ENCODE results near the gene TRIP10. TPM values are rescaled to one million over a fixed set of nuclear protein-coding genes. Genes with fewer than 3 reads are reported as not detected.

TRIP10 gene
- total and polyA plus RNA-seq, 2 of the 13 experiments (the other 11 are each of a cell fraction or from before 2014, with no cell fraction given), result 32.5 to 33.2 TPM

GRCh38 chr19:6718741-6719539, 20.5 kb upstream of the TRIP10 start (continued):
- TF ChIP-seq ZNF782 (CRISPR knock-in tag; IDR thresholded peaks at IDR 0.05; ENCODE audit: borderline replicate concordance) (no peak), KDM4B (CRISPR knock-in tag; IDR thresholded peaks at IDR 0.05) (peak; percentile 42; the same call in 1 of the 2 replicates), SP2 (CRISPR knock-in tag; IDR thresholded peaks at IDR 0.05) (no peak; the same call in 1 of the 2 replicates), HIC2 (CRISPR knock-in tag; IDR thresholded peaks at IDR 0.05; ENCODE audit: low read depth) (peak; percentile 49; the same call in 1 of the 2 replicates), RFXAP (CRISPR knock-in tag; IDR thresholded peaks at IDR 0.05; ENCODE audit: borderline replicate concordance) (no peak; the same call in 1 of the 2 replicates), ZIK1 (CRISPR knock-in tag; IDR thresholded peaks at IDR 0.05; ENCODE audit: borderline replicate concordance, low read depth) (no peak), ZNF367 (CRISPR knock-in tag; IDR thresholded peaks at IDR 0.05; ENCODE audit: borderline replicate concordance) (no peak), ZNF777 (CRISPR knock-in tag; IDR thresholded peaks at IDR 0.05) (no peak), ZNF776 (CRISPR knock-in tag; IDR thresholded peaks at IDR 0.05) (no peak), ZBTB44 (CRISPR knock-in tag; IDR thresholded peaks at IDR 0.05) (no peak), ARID5B (CRISPR knock-in tag; IDR thresholded peaks at IDR 0.05) (no peak), NRL (CRISPR knock-in tag; IDR thresholded peaks at IDR 0.05; ENCODE audit: borderline replicate concordance) (peak; percentile 68; the same call in 1 of the 2 replicates), E2F2 (CRISPR knock-in tag; IDR thresholded peaks at IDR 0.05; ENCODE audit: borderline replicate concordance) (no peak; the same call in 1 of the 2 replicates), TEAD2 (CRISPR knock-in tag; IDR thresholded peaks at IDR 0.05) (no peak), ZNF33A (CRISPR knock-in tag; IDR thresholded peaks at IDR 0.05; ENCODE audit: borderline replicate concordance) (no peak), SIN3B (IDR thresholded peaks at IDR 0.05; ENCODE audit: low read length) (no peak), NFKB2 (CRISPR knock-in tag; IDR thresholded peaks at IDR 0.05; ENCODE audit: borderline replicate concordance) (peak; percentile 68; the same call in 1 of the 2 replicates), POLR2G (IDR thresholded peaks at IDR 0.05; ENCODE audit: low read depth, low read length) (peak; percentile 84)
- TF ChIP-seq, protein P1, sequence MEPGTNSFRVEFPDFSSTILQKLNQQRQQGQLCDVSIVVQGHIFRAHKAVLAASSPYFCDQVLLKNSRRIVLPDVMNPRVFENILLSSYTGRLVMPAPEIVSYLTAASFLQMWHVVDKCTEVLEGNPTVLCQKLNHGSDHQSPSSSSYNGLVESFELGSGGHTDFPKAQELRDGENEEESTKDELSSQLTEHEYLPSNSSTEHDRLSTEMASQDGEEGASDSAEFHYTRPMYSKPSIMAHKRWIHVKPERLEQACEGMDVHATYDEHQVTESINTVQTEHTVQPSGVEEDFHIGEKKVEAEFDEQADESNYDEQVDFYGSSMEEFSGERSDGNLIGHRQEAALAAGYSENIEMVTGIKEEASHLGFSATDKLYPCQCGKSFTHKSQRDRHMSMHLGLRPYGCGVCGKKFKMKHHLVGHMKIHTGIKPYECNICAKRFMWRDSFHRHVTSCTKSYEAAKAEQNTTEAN (CRISPR knock-in tag; conservative IDR thresholded peaks at IDR 0.05), result no peak

Measured in HepG2 (cell line).